ENCODE data around the gene GPR139. TPM values are rescaled to one million over a fixed set of nuclear protein-coding genes. Genes with fewer than 3 reads are reported as not detected.

The GPR139 gene
- total RNA-seq, 4 donors from 2014 or later = not detected

- no peaks in the 10 kb centered on the region for H3K4me1 ChIP-seq
- H3K27me3 ChIP-seq = no peaks in the 10 kb centered on the region
- no peak overlapping the region for H3K4me3 ChIP-seq (replicated peaks in 1 of 3)
- H3K27ac ChIP-seq = no peak overlapping the region
- no peaks in the 10 kb centered on the region for H3K9me3 ChIP-seq
- no peak for DNase-seq
- TF ChIP-seq CTCF (IDR thresholded peaks at IDR 0.05) = no peak
- no peak for TF ChIP-seq POLR2A (IDR thresholded peaks at IDR 0.05)
- H3K36me3 ChIP-seq = no peaks in the 10 kb centered on the region
- intact Hi-C loops (cut with DNase I) = no loop called here
- WGBS, 2 donors = 33 to 39% methylated on average over 7 of the region's 7 CpGs
Measured at GRCh38 chr16:20016234-20016633, 57.5 kb downstream of the GPR139 start.

- DNase-seq = no peak
- Histone ChIP-seq H3K27ac (no peak overlapping the region), H3K36me3 (no peaks in the 10 kb centered on the region), H3K4me3 (replicated peaks in 1 of 3) (no peak overlapping the region), H3K27me3 (no peaks in the 10 kb centered on the region), H3K9me3 (no peaks in the 10 kb centered on the region), H3K4me1 (no peaks in the 10 kb centered on the region)
- TF ChIP-seq CTCF (IDR thresholded peaks at IDR 0.05) (no peak), POLR2A (IDR thresholded peaks at IDR 0.05) (no peak)
- 46 to 59% methylated on average over 3 of the region's 3 CpGs for WGBS, 2 donors
- intact Hi-C loops (cut with DNase I) = no loop called here
Measured at GRCh38 chr16:20004931-20005330, 68.8 kb downstream of the GPR139 start.

DNA sequence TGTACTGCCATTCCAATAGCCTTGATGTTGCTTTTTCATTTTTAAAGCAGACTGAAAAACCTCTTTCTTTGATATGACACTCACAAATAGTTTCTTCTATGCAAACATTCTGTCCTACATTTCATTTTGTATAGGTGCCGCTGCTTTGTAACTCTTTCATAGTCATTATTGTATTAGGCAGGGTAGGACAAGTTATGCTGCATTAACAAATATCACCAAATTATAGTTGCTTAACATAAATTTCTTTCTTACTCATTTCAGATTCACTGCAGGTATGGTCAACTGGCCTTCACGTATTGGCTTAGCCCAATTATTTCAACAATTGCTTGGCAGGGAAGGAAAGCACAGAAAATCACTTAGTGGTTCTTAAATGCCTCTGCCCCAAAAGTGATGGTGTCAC lies 70.8 kb downstream of the GPR139 start:
- TF ChIP-seq CTCF (IDR thresholded peaks at IDR 0.05) (no peak), POLR2A (IDR thresholded peaks at IDR 0.05) (no peak)
- DNase-seq = no peak
- Histone ChIP-seq H3K27ac (no peak overlapping the region), H3K4me1 (no peaks in the 10 kb centered on the region), H3K36me3 (no peaks in the 10 kb centered on the region), H3K27me3 (no peaks in the 10 kb centered on the region), H3K9me3 (no peaks in the 10 kb centered on the region), H3K4me3 (replicated peaks in 1 of 3) (no peak overlapping the region)
- 89 to 92% methylated on average over 2 of the region's 2 CpGs for WGBS, 2 donors
- intact Hi-C loops (cut with DNase I) = no loop called here

- H3K9me3 ChIP-seq = no peaks in the 10 kb centered on the region
- intact Hi-C loops (cut with DNase I) = no loop called here
- no peak overlapping the region for H3K27ac ChIP-seq
- DNase-seq = no peak
- no peaks in the 10 kb centered on the region for H3K27me3 ChIP-seq
- TF ChIP-seq CTCF (IDR thresholded peaks at IDR 0.05) (no peak), POLR2A (IDR thresholded peaks at IDR 0.05) (no peak)
- H3K36me3 ChIP-seq = no peaks in the 10 kb centered on the region
- H3K4me3 ChIP-seq (replicated peaks in 1 of 3) = no peak overlapping the region
- no peaks in the 10 kb centered on the region for H3K4me1 ChIP-seq
- 57 to 75% methylated on average over 12 to 16 of the region's 16 CpGs for WGBS, 2 donors
Measured at GRCh38 chr16:20001856-20002707, 71.6 kb downstream of the GPR139 start.

- no peak overlapping the region for H3K27ac ChIP-seq
- no peaks in the 10 kb centered on the region for H3K9me3 ChIP-seq
- TF ChIP-seq CTCF (IDR thresholded peaks at IDR 0.05) (no peak), POLR2A (IDR thresholded peaks at IDR 0.05) (no peak)
- intact Hi-C loops (cut with DNase I) = no loop called here
- DNase-seq = no peak
- H3K4me3 ChIP-seq (replicated peaks in 1 of 3) = no peak overlapping the region
- no peaks in the 10 kb centered on the region for H3K27me3 ChIP-seq
- 70% methylated on average over 4 of the region's 4 CpGs for WGBS, 2 donors
- no peaks in the 10 kb centered on the region for H3K4me1 ChIP-seq
- H3K36me3 ChIP-seq = no peaks in the 10 kb centered on the region
Measured at GRCh38 chr16:19997734-19998133, 76.0 kb downstream of the GPR139 start.

Measured in thyroid gland (tissue), 4 donors.